ENCODE measurements around the gene RPL35A. TPM values are rescaled to one million over a fixed set of nuclear protein-coding genes. Genes with fewer than 3 reads are reported as not detected.

The RPL35A gene
- total and polyA plus RNA-seq, 4 donors = 441 to 1,724 (median 914) TPM

GRCh38 chr3:197975311-197975710 lies 25.3 kb downstream of the RPL35A start:
- H3K36me3 ChIP-seq (ENCODE audit: control insufficient read depth, insufficient read depth, low read length) = peaks cover 6% of the 10 kb centered on the region
- no peak for DNase-seq (ENCODE audit: low read depth in 4 of 6, low spot score in 6 of 6)
- H3K9me3 ChIP-seq (ENCODE audit: control insufficient read depth, insufficient read depth, low read length) = peaks cover 8% of the 10 kb centered on the region
- H3K27me3 ChIP-seq (ENCODE audit: control insufficient read depth, insufficient read depth, low read length) = no peaks in the 10 kb centered on the region
- no CpG with 5 or more reads among the region's 8 CpGs for WGBS (ENCODE audit: insufficient coverage)
- H3K4me1 ChIP-seq (ENCODE audit: control insufficient read depth, insufficient read depth, low read length) = no peaks in the 10 kb centered on the region
- no peak overlapping the region for H3K27ac ChIP-seq (ENCODE audit: low read depth, low read length)
- no peak overlapping the region for H3K4me3 ChIP-seq (ENCODE audit: low read depth, low read length)

DNA sequence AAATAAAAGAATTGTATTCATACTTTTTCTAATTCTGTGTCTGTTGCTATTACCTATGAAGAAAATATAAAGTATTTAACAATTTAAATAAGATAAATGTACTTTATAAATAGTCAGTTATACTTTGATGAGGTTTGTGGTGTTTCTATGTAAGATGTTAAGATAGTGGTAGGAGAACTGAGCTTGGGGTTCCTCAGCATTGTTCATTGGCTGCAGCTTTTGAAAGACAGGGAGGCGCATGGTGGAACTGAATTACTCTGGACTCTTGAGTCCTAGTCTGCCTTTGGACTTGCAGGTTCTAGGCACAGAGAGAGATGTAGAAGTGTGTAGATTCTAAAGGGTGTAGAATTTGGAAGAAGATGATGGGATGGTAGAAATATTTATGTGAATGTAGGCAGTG lies 33.1 kb downstream of the RPL35A start:
- H3K4me3 ChIP-seq (ENCODE audit: low read depth, low read length) = no peak overlapping the region
- 100% methylated on average over 1 of the region's 1 CpG for WGBS (ENCODE audit: insufficient coverage)
- no peak for DNase-seq (ENCODE audit: low read depth in 4 of 6, low spot score in 6 of 6)
- H3K27me3 ChIP-seq (ENCODE audit: control insufficient read depth, insufficient read depth, low read length) = no peaks in the 10 kb centered on the region
- H3K27ac ChIP-seq (ENCODE audit: low read depth, low read length) = no peak overlapping the region
- peaks cover 11% of the 10 kb centered on the region for H3K36me3 ChIP-seq (ENCODE audit: control insufficient read depth, insufficient read depth, low read length)
- no peaks in the 10 kb centered on the region for H3K9me3 ChIP-seq (ENCODE audit: control insufficient read depth, insufficient read depth, low read length)
- no peaks in the 10 kb centered on the region for H3K4me1 ChIP-seq (ENCODE audit: control insufficient read depth, insufficient read depth, low read length)

DNA sequence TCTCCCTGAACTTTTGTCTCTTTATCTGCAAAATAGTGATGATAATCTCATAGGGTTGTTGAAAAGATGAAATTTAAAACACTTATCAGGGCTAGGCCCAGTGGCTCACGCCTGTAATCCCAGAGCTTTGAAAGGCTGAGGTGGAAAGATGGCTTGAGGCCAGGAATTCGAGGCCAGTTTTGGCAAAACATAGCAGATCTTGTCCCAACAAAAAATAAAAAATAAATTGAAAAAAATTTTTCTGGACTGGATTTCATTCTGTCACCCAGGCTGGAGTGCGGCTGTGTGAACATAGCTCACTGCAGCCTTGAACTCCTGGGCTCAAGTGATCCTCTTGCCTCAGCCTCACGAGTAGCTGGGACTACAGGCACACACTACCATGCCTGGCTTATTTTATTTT lies 39.7 kb downstream of the RPL35A start:
- no peak for DNase-seq (ENCODE audit: low read depth in 4 of 6, low spot score in 6 of 6)
- Histone ChIP-seq H3K4me1 (ENCODE audit: control insufficient read depth, insufficient read depth, low read length) (no peaks in the 10 kb centered on the region), H3K36me3 (ENCODE audit: control insufficient read depth, insufficient read depth, low read length) (peaks cover 14% of the 10 kb centered on the region), H3K27me3 (ENCODE audit: control insufficient read depth, insufficient read depth, low read length) (no peaks in the 10 kb centered on the region), H3K27ac (ENCODE audit: low read depth, low read length) (no peak overlapping the region), H3K9me3 (ENCODE audit: control insufficient read depth, insufficient read depth, low read length) (no peaks in the 10 kb centered on the region), H3K4me3 (ENCODE audit: low read depth, low read length) (no peak overlapping the region)
- 94% methylated on average over 2 of the region's 4 CpGs for whole genome bisulfite sequencing (ENCODE audit: insufficient coverage)

- no CpG with 5 or more reads among the region's 1 CpG for WGBS (ENCODE audit: insufficient coverage)
- no peaks in the 10 kb centered on the region for H3K9me3 ChIP-seq (ENCODE audit: control insufficient read depth, insufficient read depth, low read length)
These were observed 44.7 kb downstream of the RPL35A start for GRCh38 chr3:197994736-197995135.

DNA sequence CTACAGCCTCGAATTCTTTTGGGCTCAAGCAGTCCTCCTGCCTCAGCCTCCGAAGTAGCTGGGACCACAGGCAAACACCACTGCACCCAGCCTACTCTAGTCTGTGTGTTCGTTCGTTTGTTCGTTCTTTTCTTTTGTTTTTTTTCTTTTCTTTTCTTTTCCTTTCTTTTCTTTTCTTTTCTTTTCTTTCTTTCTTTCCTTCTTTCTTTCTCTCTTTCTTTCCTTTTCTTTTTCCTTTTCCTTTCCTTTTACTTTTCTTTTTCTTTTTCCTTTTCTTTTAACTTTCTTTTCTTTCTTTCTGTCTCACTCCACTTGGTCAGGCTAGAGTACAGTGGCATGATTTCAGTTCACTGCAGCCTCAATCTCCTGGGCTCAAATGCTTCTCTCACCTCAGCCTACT lies 46.9 kb downstream of the RPL35A start:
- peaks cover 13% of the 10 kb centered on the region for H3K36me3 ChIP-seq (ENCODE audit: control insufficient read depth, insufficient read depth, low read length)
- H3K4me1 ChIP-seq (ENCODE audit: control insufficient read depth, insufficient read depth, low read length) = no peaks in the 10 kb centered on the region
- no peaks in the 10 kb centered on the region for H3K9me3 ChIP-seq (ENCODE audit: control insufficient read depth, insufficient read depth, low read length)
- H3K27ac ChIP-seq (ENCODE audit: low read depth, low read length) = no peak overlapping the region
- no peak overlapping the region for H3K4me3 ChIP-seq (ENCODE audit: low read depth, low read length)
- DNase-seq (ENCODE audit: low read depth in 4 of 6, low spot score in 6 of 6) = no peak
- H3K27me3 ChIP-seq (ENCODE audit: control insufficient read depth, insufficient read depth, low read length) = no peaks in the 10 kb centered on the region
- WGBS (ENCODE audit: insufficient coverage) = 97% methylated on average over 5 of the region's 5 CpGs

More at GRCh38 chr3:197994736-197995135, 44.7 kb downstream of the RPL35A start:
- Histone ChIP-seq H3K36me3 (ENCODE audit: control insufficient read depth, insufficient read depth, low read length) (peaks cover 19% of the 10 kb centered on the region), H3K27me3 (ENCODE audit: control insufficient read depth, insufficient read depth, low read length) (no peaks in the 10 kb centered on the region), H3K27ac (ENCODE audit: low read depth, low read length) (no peak overlapping the region), H3K4me1 (ENCODE audit: control insufficient read depth, insufficient read depth, low read length) (no peaks in the 10 kb centered on the region), H3K4me3 (ENCODE audit: low read depth, low read length) (no peak overlapping the region)
- no peak for DNase-seq (ENCODE audit: low read depth in 4 of 6, low spot score in 6 of 6)

DNA sequence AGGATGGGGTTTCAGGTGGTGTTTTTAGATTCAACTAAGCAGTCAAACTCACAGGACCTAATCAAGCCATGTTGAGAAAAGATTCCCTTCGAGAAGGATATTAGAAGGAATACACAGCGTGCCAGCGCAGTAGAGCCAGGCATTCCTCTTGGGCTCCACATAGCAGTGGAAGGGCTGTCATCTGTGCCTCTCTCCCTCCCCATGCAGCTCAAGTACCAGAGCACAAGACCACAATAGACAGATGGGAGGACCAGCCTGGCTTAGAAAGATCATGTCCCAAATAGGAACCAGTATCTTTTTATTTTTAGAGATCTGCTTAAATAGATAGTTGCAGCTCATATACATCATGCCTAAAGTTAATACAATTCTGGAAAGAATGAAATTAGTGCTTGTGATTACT lies 47.9 kb downstream of the RPL35A start:
- Histone ChIP-seq H3K4me1 (ENCODE audit: control insufficient read depth, insufficient read depth, low read length) (no peaks in the 10 kb centered on the region), H3K36me3 (ENCODE audit: control insufficient read depth, insufficient read depth, low read length) (peaks cover 8% of the 10 kb centered on the region), H3K4me3 (ENCODE audit: low read depth, low read length) (no peak overlapping the region), H3K9me3 (ENCODE audit: control insufficient read depth, insufficient read depth, low read length) (no peaks in the 10 kb centered on the region), H3K27ac (ENCODE audit: low read depth, low read length) (no peak overlapping the region), H3K27me3 (ENCODE audit: control insufficient read depth, insufficient read depth, low read length) (no peaks in the 10 kb centered on the region)
- 93% methylated on average over 3 of the region's 3 CpGs for WGBS (ENCODE audit: insufficient coverage)
- DNase-seq (ENCODE audit: low read depth in 4 of 6, low spot score in 6 of 6) = no peak

Small RNAs within 50 kb of the gene (small RNA-seq; reads per million reads assigned to genes)
- not detected for gene RNU6-621P (ENCODE audit: low replicate concordance)

Other genes with a start within 250 kb of the RPL35A start
- 10 to 100 TPM; 25.6 to 28.0 TPM for gene RUBCN, start 213.3 kb upstream of the RPL35A start, total RNA-seq
- gene RUBCN, start 213.3 kb upstream of the RPL35A start, polyA plus RNA-seq (ENCODE audit: insufficient read length in 2 of 2) = 10 to 100 TPM; 47.2 to 58.2 TPM
- gene FYTTD1, start 200.3 kb upstream of the RPL35A start, total RNA-seq = 10 to 100 TPM; 60.4 to 83.1 TPM
- gene FYTTD1, start 200.3 kb upstream of the RPL35A start, polyA plus RNA-seq (ENCODE audit: insufficient read length in 2 of 2) = 10 to 100 TPM; 60.0 to 95.3 TPM
- 10 to 100 TPM; 44.5 to 84.6 TPM for gene LRCH3, start 158.9 kb upstream of the RPL35A start, total RNA-seq
- gene LRCH3, start 158.9 kb upstream of the RPL35A start, polyA plus RNA-seq (ENCODE audit: insufficient read length in 2 of 2) = 10 to 100 TPM; 47.9 to 68.0 TPM
- gene LMLN, start 10.0 kb downstream of the RPL35A start, total RNA-seq = 10 to 100 TPM in 1 of 2 donors, 1 to 10 TPM in 1; 9.5 to 16.3 TPM
- gene LMLN, start 10.0 kb downstream of the RPL35A start, polyA plus RNA-seq (ENCODE audit: insufficient read length in 2 of 2) = 1 to 10 TPM; 8.5 to 10.0 TPM

Data from spinal cord (tissue), 10 donors.